Measurements from ENCODE around the gene XXYLT1.

DNA sequence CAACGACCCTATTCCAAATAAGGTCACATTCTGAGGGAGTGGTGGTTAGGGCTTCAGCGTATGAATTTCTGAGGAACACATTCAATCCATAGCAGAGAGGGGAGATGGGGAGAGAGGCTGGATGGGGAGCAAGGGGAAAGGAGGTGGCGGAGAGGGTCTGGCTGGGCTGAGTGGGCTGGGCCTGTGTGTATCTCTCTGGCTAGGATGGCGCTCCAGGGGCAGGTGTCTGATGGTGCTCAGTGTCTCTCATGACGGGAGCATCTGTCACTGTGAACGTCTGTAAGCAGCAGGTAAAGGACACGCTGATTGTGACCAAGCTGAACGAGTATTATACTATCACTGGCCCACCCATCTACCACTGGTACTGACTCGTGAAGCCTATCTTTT, 159.6 kb downstream of the XXYLT1 start:
- TF ChIP-seq CTCF (IDR thresholded peaks at IDR 0.05 in 8 of 11, conservative IDR thresholded peaks at IDR 0.05 in 3 of 11): no peak
- TF ChIP-seq POLR2A (IDR thresholded peaks at IDR 0.05): no peak

Data from spleen (tissue), 7 donors.